Kidney (tissue), 14 donors: Measurements from ENCODE around the gene AP2M1. TPM values are rescaled to one million over a fixed set of nuclear protein-coding genes. Genes with fewer than 3 reads are reported as not detected.
"Not testable (repeated sequence)": the region's sequence is repeated elsewhere in the genome, so short reads cannot be mapped to it uniquely, and the experiment has no call there.

Source experiments
- DNase-seq, 5 donors: peaks; one replicate each; pipeline ENCODE4 v3.0.0-alpha.2; 2013 to 2020
- FAIRE-seq: peaks from 2 replicates; lab custom pipeline; 2012; peaks lifted over from hg19 to GRCh38; lab: Jason Lieb, UNC
- H3K27ac ChIP-seq, 2 donors: one replicate each; pipeline ENCODE4 v1.7.0; 2013; ENCODE audit warnings: low read depth in 2 of 2, low read length in 2 of 2, inconsistent platforms in 1 of 2
- H3K27me3 ChIP-seq: one replicate; pipeline ENCODE4 v1.7.1; 2013; ENCODE audit warnings: low read length, inconsistent platforms; ENCODE audit not compliant: control insufficient read depth, insufficient read depth
- H3K36me3 ChIP-seq, 3 donors: one replicate each; pipeline versions ENCODE4 v1.7.0 to v1.7.1; 2013; ENCODE audit warnings: low read length in 3 of 3, control low read depth in 1 of 3, inconsistent platforms in 1 of 3; ENCODE audit not compliant: insufficient read depth in 3 of 3, control insufficient read depth in 2 of 3
- H3K4me1 ChIP-seq, 3 donors: one replicate each; pipeline versions ENCODE4 v1.7.0 to v1.7.1; 2013; ENCODE audit warnings: low read length in 3 of 3, inconsistent platforms in 1 of 3, low read depth in 1 of 3; ENCODE audit not compliant: control insufficient read depth in 2 of 3, insufficient read depth in 2 of 3
- H3K4me3 ChIP-seq, 3 donors: one replicate each; pipeline versions ENCODE4 v1.7.0 to v1.8.1; 2013; ENCODE audit warnings: low read length in 3 of 3, control low read depth in 1 of 3, inconsistent platforms in 1 of 3
- H3K9ac ChIP-seq, 3 donors: one replicate each; pipeline versions ENCODE4 v1.7.0 to v1.7.1; 2013; ENCODE audit warnings: low read length in 3 of 3, control low read depth in 1 of 3, inconsistent platforms in 1 of 3
- H3K9me3 ChIP-seq, 3 donors: one replicate each; pipeline versions ENCODE4 v1.7.0 to v1.7.1; 2013; ENCODE audit warnings: low read length in 3 of 3, control low read depth in 1 of 3, inconsistent platforms in 1 of 3; ENCODE audit not compliant: control insufficient read depth in 2 of 3, insufficient read depth in 1 of 3
- intact Hi-C: fragments of 100-400 bp; cut with DNase I; formaldehyde crosslinking; loops from one replicate; pipeline ENCODE4 v1.11.1; 2022
- polyA plus RNA-seq: library from polyadenylated mRNA; stranded (reverse); fragments of 350-450 nt; fragmentation: Illumina TruSeq; extraction: RNeasy Lipid Tissue Mini Kit (QIAGEN cat#74804); gene quantifications from one replicate; pipeline ENCODE4 v1.2.3, GENCODE V29; 2014; ENCODE audit warnings: low read depth, low replicate concordance; ENCODE audit not compliant: insufficient read depth
- total RNA-seq: library from RNA; stranded (reverse); fragmentation: NEBNext Ultra II Directional; extraction: Animal tissue kit (Norgen Biotek cat#: 25700); gene quantifications from one replicate; pipeline ENCODE4 v1.2.1, GENCODE V29; 2021
- TF ChIP-seq, protein P1 (sequence below): IDR thresholded peaks from 3 replicates; pipeline ENCODE4 v1.5.1; 2012; ENCODE audit warnings: mild to moderate bottlenecking, moderate library complexity, borderline replicate concordance; ENCODE audit not compliant: insufficient read depth; ENCODE audit errors: extremely low read depth
- donor health status: control.
- donor health status: control.
- donor health status: control.
- donor health status: control.
- donor health status: control.
- donor health status: DM: yes; HTN: yes; CAD: no.
- donor health status: Normal renal cell carcinoma (clear cell type).

Gene AP2M1
- total and polyA plus RNA-seq, 2 donors from 2014 or later = 329 to 353 TPM

DNA sequence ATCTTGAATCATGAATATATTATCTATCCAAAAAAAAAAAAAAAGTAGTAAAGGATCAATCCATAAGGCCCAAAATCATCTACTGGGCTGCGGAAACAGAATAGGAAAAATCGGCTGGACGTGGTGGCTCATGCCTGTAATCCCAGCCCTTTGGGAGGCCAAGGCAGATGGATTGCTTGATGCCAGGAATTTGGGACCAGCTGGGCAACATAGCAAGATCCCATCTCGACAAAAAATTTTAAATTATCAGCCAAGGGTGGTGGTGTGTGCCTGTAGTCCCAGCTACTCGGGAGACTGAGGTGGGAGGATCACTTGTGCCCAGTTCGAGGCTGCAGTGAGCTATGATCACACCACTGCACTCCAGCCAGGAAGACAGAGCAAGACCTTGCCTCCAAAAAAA, 25.5 kb upstream of the AP2M1 start:
- Histone ChIP-seq H3K27me3 (no peaks in the 10 kb centered on the region), H3K36me3 (peaks cover 0 to 13% (median 5%) of the 10 kb centered on the region in 3 donors), H3K27ac (no peak overlapping the region), H3K4me3 (no peak overlapping the region), H3K4me1 (peaks cover 0 to 6% (median 0%) of the 10 kb centered on the region in 3 donors), H3K9ac (no peak overlapping the region), H3K9me3 (no peaks in the 10 kb centered on the region)
- TF ChIP-seq, protein P1, sequence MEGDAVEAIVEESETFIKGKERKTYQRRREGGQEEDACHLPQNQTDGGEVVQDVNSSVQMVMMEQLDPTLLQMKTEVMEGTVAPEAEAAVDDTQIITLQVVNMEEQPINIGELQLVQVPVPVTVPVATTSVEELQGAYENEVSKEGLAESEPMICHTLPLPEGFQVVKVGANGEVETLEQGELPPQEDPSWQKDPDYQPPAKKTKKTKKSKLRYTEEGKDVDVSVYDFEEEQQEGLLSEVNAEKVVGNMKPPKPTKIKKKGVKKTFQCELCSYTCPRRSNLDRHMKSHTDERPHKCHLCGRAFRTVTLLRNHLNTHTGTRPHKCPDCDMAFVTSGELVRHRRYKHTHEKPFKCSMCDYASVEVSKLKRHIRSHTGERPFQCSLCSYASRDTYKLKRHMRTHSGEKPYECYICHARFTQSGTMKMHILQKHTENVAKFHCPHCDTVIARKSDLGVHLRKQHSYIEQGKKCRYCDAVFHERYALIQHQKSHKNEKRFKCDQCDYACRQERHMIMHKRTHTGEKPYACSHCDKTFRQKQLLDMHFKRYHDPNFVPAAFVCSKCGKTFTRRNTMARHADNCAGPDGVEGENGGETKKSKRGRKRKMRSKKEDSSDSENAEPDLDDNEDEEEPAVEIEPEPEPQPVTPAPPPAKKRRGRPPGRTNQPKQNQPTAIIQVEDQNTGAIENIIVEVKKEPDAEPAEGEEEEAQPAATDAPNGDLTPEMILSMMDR = no peak
- FAIRE-seq (no peak), DNase-seq (no peak)
- intact Hi-C loops = no loop called here

DNA sequence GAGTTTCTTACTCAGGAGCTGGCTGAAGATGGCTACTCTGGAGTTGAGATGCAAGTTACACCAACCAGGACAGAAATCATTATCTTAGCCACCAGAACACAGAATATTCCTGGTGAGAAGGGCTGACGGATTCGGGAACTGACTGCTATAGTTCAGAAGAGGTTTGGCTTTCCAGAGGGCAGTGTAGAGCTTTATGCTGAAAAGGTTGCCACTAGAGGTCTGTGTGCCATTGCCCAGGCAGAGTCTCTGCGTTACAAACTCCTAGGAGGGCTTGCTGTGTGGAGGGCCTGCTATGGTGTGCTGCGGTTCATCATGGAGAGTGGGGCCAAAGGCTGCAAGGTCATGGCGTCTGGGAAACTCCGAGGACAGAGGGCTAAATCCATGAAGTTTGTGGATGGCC, 24.9 kb upstream of the AP2M1 start:
- H3K4me3 ChIP-seq, H3K27me3 ChIP-seq, H3K4me1 ChIP-seq, DNase-seq, intact Hi-C loops, H3K27ac ChIP-seq, H3K36me3 ChIP-seq, H3K9me3 ChIP-seq, FAIRE-seq, H3K9ac ChIP-seq: not testable (repeated sequence)

DNA sequence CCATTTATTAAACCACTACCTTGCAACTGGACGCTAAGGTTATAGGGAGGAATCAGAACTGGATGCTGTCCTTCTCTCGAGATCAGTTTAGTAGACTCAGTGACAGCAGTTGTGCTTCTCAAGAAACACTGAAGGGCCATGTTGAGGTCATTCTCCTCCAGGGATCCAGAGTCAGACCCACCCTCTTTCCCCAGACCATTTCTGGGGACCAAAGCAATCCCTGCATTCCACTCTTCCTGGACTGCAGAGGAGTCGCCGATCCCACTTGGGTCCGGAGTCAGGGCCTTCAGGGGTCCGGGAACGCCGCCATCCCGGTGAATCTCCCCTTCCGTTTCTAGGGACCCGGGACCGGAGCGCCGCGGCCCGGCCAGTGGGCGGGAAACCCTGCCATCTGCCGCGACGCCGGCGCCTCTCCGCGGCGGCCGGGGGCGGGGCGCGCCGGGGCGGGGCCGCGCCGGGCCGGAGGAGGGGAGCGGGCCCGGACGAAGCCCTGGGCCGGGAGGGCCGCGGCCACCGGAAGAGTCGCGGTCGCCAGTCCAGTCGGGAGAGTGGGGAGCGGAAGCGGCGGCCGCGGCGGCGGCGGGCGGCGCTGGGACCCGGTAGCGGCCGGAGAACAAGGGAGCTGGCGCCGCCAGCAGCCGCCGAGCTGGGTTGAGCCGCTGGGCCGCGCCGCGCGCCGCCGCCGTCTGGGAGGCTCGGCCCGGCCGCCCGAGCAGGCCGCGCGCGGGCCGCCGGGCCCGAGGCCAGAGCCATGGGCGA, 19.6 kb upstream of the AP2M1 start, which contains the start of gene DVL3:
DVL3 (plus strand) TSS at position 493 of the 759 bp plus-strand sequence; CDS start at position 752, 259 bp downstream.
- no peaks in the 10 kb centered on the region for H3K36me3 ChIP-seq
- FAIRE-seq (no peak), DNase-seq (peak; percentile 69 to 91 (median 79))
- no peaks in the 10 kb centered on the region for H3K9me3 ChIP-seq
- peak within 1 kb of the TSS; percentile 84 to 95 (median 89) for H3K4me3 ChIP-seq
- intact Hi-C loops = no loop called here
- H3K27me3 ChIP-seq = no peaks in the 10 kb centered on the region
- peaks cover 0 to 14% (median 9%) of the 10 kb centered on the region in 3 donors for H3K4me1 ChIP-seq
- H3K9ac ChIP-seq = peak within 1 kb of the TSS; percentile 79 to 91 (median 89)
- peak within 1 kb of the TSS; percentile 68 to 82 for H3K27ac ChIP-seq
- TF ChIP-seq, protein P1 = no peak
